Progenitor cell of endocrine pancreas (in vitro differentiated cells): ENCODE results near the gene ROR1. TPM values are rescaled to one million over a fixed set of nuclear protein-coding genes. Genes with fewer than 3 reads are reported as not detected.
"Not testable (repeated sequence)": the region's sequence is repeated elsewhere in the genome, so short reads cannot be mapped to it uniquely, and the experiment has no call there.

ENCODE experiments used
- DNase-seq: peaks from one replicate; pipeline ENCODE4 v3.0.0; 2021; ENCODE audit warnings: low spot score; ENCODE audit not compliant: unreplicated experiment
- H3K27ac Mint-ChIP-seq: 2 replicates; pipeline ENCODE4 v1.8.0; 2021; ENCODE audit warnings: mild to moderate bottlenecking, moderate library complexity, mixed read lengths
- H3K27me3 Mint-ChIP-seq: 2 replicates; pipeline ENCODE4 v1.8.0; 2021; ENCODE audit warnings: mixed read lengths
- H3K36me3 Mint-ChIP-seq: 2 replicates; pipeline ENCODE4 v1.8.0; 2022; ENCODE audit warnings: mixed read lengths; ENCODE audit not compliant: insufficient read depth
- H3K4me1 Mint-ChIP-seq: 2 replicates; pipeline ENCODE4 v1.8.0; 2021; ENCODE audit warnings: low read depth, mixed read lengths
- H3K4me3 Mint-ChIP-seq: 2 replicates; pipeline ENCODE4 v1.8.0; 2021; ENCODE audit warnings: low read depth, mild to moderate bottlenecking, moderate library complexity, mixed read lengths
- H3K9me3 Mint-ChIP-seq: 2 replicates; pipeline ENCODE4 v1.8.0; 2021; ENCODE audit warnings: low read depth, mixed read lengths
- CTCF ChIP-seq: fragments of 200-600 bp; sonication (generic); IDR thresholded peaks from one replicate; pipeline ENCODE4 v1.5.0; 2021; ENCODE audit warnings: antibody characterized with exemption, mild to moderate bottlenecking; ENCODE audit not compliant: unreplicated experiment
- total RNA-seq: library from RNA; stranded (reverse); gene quantifications from 2 replicates; pipeline ENCODE4 v1.2.1, GENCODE V29; 2021

ROR1 gene
- total RNA-seq, 1 donor from 2014 or later = 63.8 TPM

DNA sequence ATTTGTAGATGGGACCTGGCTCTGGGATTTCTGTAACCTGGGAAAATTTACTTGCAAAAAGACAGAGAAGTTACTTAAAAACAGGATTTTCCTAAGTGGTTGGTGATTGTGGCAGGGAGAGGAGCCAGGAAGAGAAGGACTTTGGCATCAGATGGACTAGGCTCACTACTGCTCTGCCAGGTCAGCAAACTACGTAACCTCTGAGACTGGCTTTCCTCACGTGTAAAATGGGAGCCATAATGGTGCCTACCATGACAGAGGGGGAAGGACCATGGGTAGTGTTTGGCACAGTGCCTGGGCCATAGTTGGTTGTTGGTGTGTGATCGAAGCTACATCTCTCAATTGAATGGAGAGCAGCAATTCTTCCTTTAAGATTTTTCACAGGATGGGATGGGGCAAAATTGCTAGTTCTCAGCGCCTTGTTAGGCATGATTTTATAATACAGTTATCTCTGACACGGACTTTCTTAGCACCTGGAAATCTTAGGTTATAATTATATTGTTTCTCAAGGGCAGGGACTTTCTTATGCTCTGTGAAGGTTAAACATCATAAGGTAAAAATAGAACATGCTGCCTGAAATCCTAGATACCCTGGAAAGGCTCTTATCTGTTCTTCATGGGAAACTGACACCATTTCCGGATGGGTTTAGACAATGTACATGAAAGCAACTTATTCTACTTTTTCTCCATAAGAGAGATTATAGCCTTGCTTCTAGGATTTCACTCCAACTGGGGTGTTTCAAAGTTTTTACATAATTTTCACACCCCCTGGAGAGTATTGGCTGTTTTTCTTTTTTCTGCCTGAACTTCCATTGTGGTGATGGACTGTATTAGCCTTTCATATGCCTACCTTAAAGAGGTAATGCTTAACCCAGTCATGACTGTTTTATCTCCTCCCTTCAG is 10.9 kb downstream of the ROR1 start:
- H3K27ac Mint-ChIP-seq = peak overlapping the region; percentile 82
- DNase-seq = no peak
- H3K27me3 Mint-ChIP-seq = no peaks in the 10 kb centered on the region
- H3K4me3 Mint-ChIP-seq = no peak overlapping the region
- peaks cover 2% of the 10 kb centered on the region for H3K36me3 Mint-ChIP-seq
- H3K9me3 Mint-ChIP-seq = no peaks in the 10 kb centered on the region
- H3K4me1 Mint-ChIP-seq = peaks cover 45% of the 10 kb centered on the region
- TF ChIP-seq CTCF = no peak

DNA sequence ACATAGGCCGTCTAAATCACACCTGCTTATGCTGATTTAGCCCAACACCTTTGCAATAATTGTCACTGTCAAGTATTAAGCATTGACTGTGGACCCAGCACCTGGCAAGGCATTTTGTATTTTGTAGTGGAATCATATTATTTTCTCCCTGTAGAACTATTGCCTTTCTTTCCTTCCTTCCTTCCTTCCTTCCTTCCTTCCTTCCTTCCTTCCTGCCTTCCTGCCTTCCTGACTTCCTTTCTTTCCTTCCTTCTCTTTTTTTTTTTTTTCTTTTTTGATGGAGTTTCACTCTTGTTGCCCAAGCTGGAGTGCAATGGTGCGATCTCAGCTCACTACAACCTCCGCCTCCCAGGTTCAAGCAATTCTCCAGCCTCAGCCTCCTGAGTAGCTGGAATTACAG is 13.5 kb downstream of the ROR1 start:
- not testable (repeated sequence) for H3K36me3 Mint-ChIP-seq, H3K4me3 Mint-ChIP-seq, H3K9me3 Mint-ChIP-seq, DNase-seq, H3K27me3 Mint-ChIP-seq
- Mint-ChIP-seq H3K27ac (peak overlapping the region; percentile 78), H3K4me1 (peaks cover 58% of the 10 kb centered on the region)

DNA sequence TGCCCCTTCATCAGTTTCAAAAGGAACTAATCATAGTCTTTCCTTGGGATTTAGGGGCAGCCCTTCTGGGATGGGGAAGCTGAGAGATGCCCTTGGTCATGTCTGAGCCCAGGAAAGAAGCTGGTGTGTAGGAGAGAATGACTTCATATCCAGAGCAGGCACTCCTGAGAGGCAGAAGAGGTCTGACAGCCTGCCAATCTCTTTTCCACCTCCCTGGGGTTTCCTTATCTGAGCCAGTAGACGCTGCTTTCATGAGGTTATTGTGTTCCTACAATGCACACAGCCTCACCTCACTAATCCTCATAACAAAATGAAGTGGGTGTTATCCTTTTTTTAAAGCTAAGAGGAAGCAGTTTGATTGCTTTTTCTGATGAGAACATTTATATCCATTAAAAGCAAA is 14.1 kb downstream of the ROR1 start:
- Mint-ChIP-seq H3K27ac (no peak overlapping the region), H3K4me3 (no peak overlapping the region)

DNA sequence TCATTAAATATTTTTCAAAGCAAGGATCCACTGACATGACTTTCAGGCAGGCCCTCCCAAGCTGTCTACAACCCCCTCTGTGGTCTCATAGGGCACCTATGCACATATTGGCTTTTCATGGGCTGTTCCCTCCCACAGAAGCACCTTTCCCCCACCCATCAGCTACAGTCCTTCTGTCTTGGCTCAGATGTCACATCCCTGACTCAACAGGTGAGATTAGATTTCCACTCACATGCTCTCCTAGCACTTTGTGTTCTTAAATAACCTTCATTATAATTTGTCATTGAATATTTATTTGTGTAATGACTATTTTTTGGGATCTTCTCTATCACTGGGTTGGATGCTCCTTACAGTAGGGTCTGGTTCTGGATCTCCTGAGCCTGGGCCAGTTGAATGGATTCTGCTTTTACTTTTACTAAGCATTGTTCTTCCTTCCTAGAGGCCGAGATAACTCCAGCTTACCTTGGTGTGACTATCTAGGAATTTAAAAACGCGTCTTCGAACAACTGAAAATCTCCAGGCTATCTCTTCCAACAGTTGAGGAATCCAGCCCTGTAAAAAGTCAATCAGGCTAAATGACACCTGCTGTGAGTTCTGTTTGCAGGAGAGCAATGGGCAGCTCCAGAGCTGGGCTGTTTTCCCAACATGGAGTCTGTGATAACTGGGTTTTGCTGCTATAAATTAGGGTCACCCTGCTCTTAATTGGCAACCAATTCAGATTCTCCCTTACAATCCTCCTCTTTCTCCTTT is 16.2 kb downstream of the ROR1 start:
- no peak overlapping the region for H3K4me3 Mint-ChIP-seq
- peaks cover 8% of the 10 kb centered on the region for H3K36me3 Mint-ChIP-seq
- DNase-seq = no peak
- H3K27me3 Mint-ChIP-seq = no peaks in the 10 kb centered on the region
- peaks cover 53% of the 10 kb centered on the region for H3K4me1 Mint-ChIP-seq
- H3K9me3 Mint-ChIP-seq = no peaks in the 10 kb centered on the region
- TF ChIP-seq CTCF = no peak
- peak overlapping the region; percentile 23 for H3K27ac Mint-ChIP-seq

More for the DNA sequence above, 14.1 kb downstream of the ROR1 start:
- H3K4me1 Mint-ChIP-seq = peaks cover 58% of the 10 kb centered on the region
- TF ChIP-seq CTCF = no peak
- no peaks in the 10 kb centered on the region for H3K27me3 Mint-ChIP-seq
- DNase-seq = no peak
- no peaks in the 10 kb centered on the region for H3K9me3 Mint-ChIP-seq
- H3K36me3 Mint-ChIP-seq = peaks cover 8% of the 10 kb centered on the region

DNA sequence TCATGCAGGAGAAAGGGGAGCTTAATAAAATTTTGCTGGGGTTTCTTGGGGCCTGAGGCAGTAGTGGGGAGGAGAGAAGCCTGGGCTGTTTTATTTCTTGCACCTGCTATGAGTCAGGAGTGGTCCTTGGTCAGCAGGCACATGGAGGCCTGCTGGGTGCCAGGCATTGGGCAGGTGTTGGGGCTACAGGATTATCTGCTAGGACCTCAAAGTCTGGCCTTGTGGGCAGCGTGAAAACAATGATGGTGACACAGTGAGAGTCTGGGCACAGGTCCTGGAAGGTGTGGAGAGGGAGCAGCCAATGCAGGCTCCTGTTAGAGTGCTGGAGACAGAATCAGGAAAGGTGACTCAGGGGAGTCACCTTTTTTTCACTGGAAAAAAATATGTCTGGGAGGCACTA is 17.2 kb downstream of the ROR1 start:
- Mint-ChIP-seq H3K36me3 (peaks cover 8% of the 10 kb centered on the region), H3K27ac (no peak overlapping the region), H3K4me3 (no peak overlapping the region), H3K9me3 (no peaks in the 10 kb centered on the region), H3K27me3 (no peaks in the 10 kb centered on the region), H3K4me1 (peaks cover 61% of the 10 kb centered on the region)
- no peak for DNase-seq
- TF ChIP-seq CTCF = no peak
